SK-N-SH (cell line): ENCODE results near the gene FBXO36. TPM values are rescaled to one million over a fixed set of nuclear protein-coding genes. Genes with fewer than 3 reads are reported as not detected.

ENCODE experiments used
- CTCF ChIA-PET: fragments of 300-600, 350-600 bp; formaldehyde crosslinking; extraction: SDS; loops from one replicate; lab custom pipeline; 2021; lab: Yijun Ruan, JAX
- POLR2A ChIA-PET: fragments of 350-600 bp; sonication (Branson Sonifier 250); formaldehyde crosslinking; extraction: SDS; loops from one replicate; lab custom pipeline; 2020; ENCODE audit warnings: antibody characterized with exemption, inconsistent platforms; lab: Yijun Ruan, JAX
- DNase-seq: peaks from one replicate; pipeline ENCODE4 v3.0.0; 2012
- H2AFZ ChIP-seq: fragments of 200-600 bp; sonication (generic); 2 replicates; pipeline ENCODE4 v1.8.1; 2016; ENCODE audit warnings: antibody characterized with exemption, mild to moderate bottlenecking, low read depth
- H3F3A ChIP-seq: fragments of 200-600 bp; sonication (generic); replicated peaks from 2 replicates; pipeline ENCODE3; 2016; ENCODE audit warnings: antibody characterized with exemption, mild to moderate bottlenecking; ENCODE audit not compliant: insufficient read depth
- H3K27ac ChIP-seq, 2 experiments: fragments of 200-500 bp in 1 of 2; fragments of 200-600 bp in 1 of 2; sonication (Bioruptor generic) in 1 of 2; sonication (generic), shearing (Covaris generic) in 1 of 2; 2 replicates each; pipeline versions ENCODE4 v1.5.1 to v1.6.1; 2014 to 2016; ENCODE audit warnings: low read depth in 2 of 2, inconsistent platforms in 1 of 2, low read length in 1 of 2, mild to moderate bottlenecking in 1 of 2, mixed read lengths in 1 of 2
- H3K27me3 ChIP-seq: fragments of 200-600 bp; sonication (generic), shearing (Covaris generic); 2 replicates; pipeline ENCODE4 v1.6.1; 2016; ENCODE audit warnings: mixed run types; ENCODE audit not compliant: insufficient read depth
- H3K36me3 ChIP-seq, 2 experiments: fragments of 200-500 bp in 1 of 2; fragments of 200-600 bp in 1 of 2; sonication (Bioruptor generic) in 1 of 2; sonication (generic) in 1 of 2; replicated peaks in 1 of 2; 2 replicates each; pipeline versions ENCODE3 to v1.5.1; 2014 to 2016; ENCODE audit warnings: low read length in 1 of 2, mild to moderate bottlenecking in 1 of 2; ENCODE audit not compliant: insufficient read depth in 2 of 2, control insufficient read depth in 1 of 2
- H3K4me1 ChIP-seq, 2 experiments: fragments of 200-500 bp in 1 of 2; fragments of 200-600 bp in 1 of 2; sonication (Bioruptor generic) in 1 of 2; sonication (generic), shearing (Covaris generic) in 1 of 2; 2 replicates each; pipeline versions ENCODE4 v1.5.1 to v1.6.1; 2014 to 2016; ENCODE audit warnings: low read depth in 1 of 2, low read length in 1 of 2, mixed run types in 1 of 2; ENCODE audit not compliant: insufficient read depth in 2 of 2, control insufficient read depth in 1 of 2
- H3K4me2 ChIP-seq: fragments of 200-600 bp; sonication (generic), shearing (Covaris generic); 2 replicates; pipeline ENCODE4 v1.6.1; 2017; ENCODE audit warnings: mixed run types
- H3K4me3 ChIP-seq, 2 experiments: fragments of 200-500 bp in 1 of 2; fragments of 200-600 bp in 1 of 2; sonication (Bioruptor generic) in 1 of 2; sonication (generic), shearing (Covaris generic) in 1 of 2; 2 replicates each; pipeline versions ENCODE4 v1.5.1 to v1.8.1; 2014 to 2016; ENCODE audit warnings: low read depth in 2 of 2, inconsistent platforms in 1 of 2, low read length in 1 of 2, mild to moderate bottlenecking in 1 of 2, mixed read lengths in 1 of 2, moderate library complexity in 1 of 2
- H3K79me2 ChIP-seq: fragments of 200-600 bp; sonication (generic); 2 replicates; pipeline ENCODE4 v1.8.1; 2017; ENCODE audit warnings: mild to moderate bottlenecking; ENCODE audit not compliant: insufficient read depth
- H3K9ac ChIP-seq: fragments of 200-600 bp; sonication (generic); 2 replicates; pipeline ENCODE4 v1.6.1; 2017; ENCODE audit warnings: mixed run types
- H3K9me2 ChIP-seq: fragments of 200-600 bp; sonication (generic); 2 replicates; pipeline ENCODE4 v1.6.1; 2017; ENCODE audit warnings: mixed run types
- H3K9me3 ChIP-seq: fragments of 200-600 bp; sonication (generic); 2 replicates; pipeline ENCODE4 v1.6.1; 2017; ENCODE audit warnings: mixed run types, mild to moderate bottlenecking, moderate library complexity
- H4K20me1 ChIP-seq: fragments of 200-600 bp; sonication (generic); 2 replicates; pipeline ENCODE4 v1.6.1; 2017; ENCODE audit warnings: mild to moderate bottlenecking, mixed run types; ENCODE audit not compliant: insufficient read depth
- FOSL2 ChIP-seq: IDR thresholded peaks from 2 replicates; pipeline ENCODE4 v1.4.0; 2012; ENCODE audit warnings: low read depth, mild to moderate bottlenecking, moderate library complexity, borderline replicate concordance
- FOXM1 ChIP-seq: IDR thresholded peaks from 2 replicates; pipeline ENCODE4 v1.4.0; 2012; ENCODE audit warnings: low read depth, mild to moderate bottlenecking
- GATA2 ChIP-seq: sonication (generic); formaldehyde crosslinking; IDR thresholded peaks from 2 replicates; pipeline ENCODE4 v1.5.0; 2020; ENCODE audit warnings: mild to moderate bottlenecking, missing genetic modification reagents
- JUND ChIP-seq: IDR thresholded peaks from 2 replicates; pipeline ENCODE4 v1.4.0; 2012
- NFIC ChIP-seq: IDR thresholded peaks from 2 replicates; pipeline ENCODE4 v1.4.0; 2012; ENCODE audit warnings: borderline replicate concordance
- NRF1 ChIP-seq: IDR thresholded peaks from 2 replicates; pipeline ENCODE4 v1.6.1; 2012; ENCODE audit warnings: low read depth, mild to moderate bottlenecking, low read length
- POLR2AphosphoS5 ChIP-seq: IDR thresholded peaks from 2 replicates; pipeline ENCODE4 v1.6.1; 2012; ENCODE audit warnings: low read depth, low read length
- RAD21 ChIP-seq: IDR thresholded peaks from 2 replicates; pipeline ENCODE4 v1.6.1; 2012; ENCODE audit warnings: mild to moderate bottlenecking, low read length
- SMC3 ChIP-seq: IDR thresholded peaks from 2 replicates; pipeline ENCODE4 v1.6.1; 2012; ENCODE audit warnings: low read depth, low read length, improper control_type of control experiment
- WGBS: methylation state at CpG from one replicate; pipeline ENCODE4 v1.1.6; 2017; ENCODE audit warnings: low lambda C conversion rate; 5-methylcytosine and 5-hydroxymethylcytosine counted together
- polyA plus RNA-seq, 3 experiments: library from polyadenylated mRNA; depleted of rRNA; stranded (reverse); fragments of >200 nt; gene quantifications; 2 replicates each; pipeline ENCODE4 v1.2.3, GENCODE V29; 2012
- TF ChIP-seq, protein P1 (sequence below): IDR thresholded peaks from 2 replicates; pipeline ENCODE4 v1.6.1; 2012; ENCODE audit warnings: mild to moderate bottlenecking, low read depth, low read length, moderate library complexity
- TF ChIP-seq, protein P2 (sequence below): IDR thresholded peaks from 2 replicates; pipeline ENCODE4 v1.4.0; 2012; ENCODE audit warnings: low read depth, borderline replicate concordance
- TF ChIP-seq, protein P3 (sequence below): fragments of 150-350 bp; IDR thresholded peaks from 2 replicates; pipeline ENCODE4 v1.6.1; 2016; ENCODE audit warnings: mild to moderate bottlenecking, low read depth, low read length

The FBXO36 gene
- polyA plus RNA-seq, 1 of the 3 experiments (the other 2 are of a cell fraction), result 3.9 TPM

GRCh38 chr2:229909090-229909489 is 13.2 kb upstream of the FBXO36 start:
- H3K9ac ChIP-seq, result no peak overlapping the region
- DNase-seq, result no peak
- no peaks in the 10 kb centered on the region; a peak in 3 of 4 replicates for H3K4me1 ChIP-seq
- no peaks in the 10 kb centered on the region for H3K9me2 ChIP-seq
- H3K9me3 ChIP-seq, result no peaks in the 10 kb centered on the region
- H3K4me3 ChIP-seq, result no peak overlapping the region
- 92% methylated on average over 2 of the region's 2 CpGs for WGBS
- peaks cover 99% of the 10 kb centered on the region for H3K79me2 ChIP-seq
- ChIA-PET CTCF (no interaction called here), POLR2A (no interaction called here)
- H3K27ac ChIP-seq, result no peak overlapping the region
- peaks cover 97% of the 10 kb centered on the region for H4K20me1 ChIP-seq
- no peak overlapping the region for H3K4me2 ChIP-seq
- TF ChIP-seq, protein P1, sequence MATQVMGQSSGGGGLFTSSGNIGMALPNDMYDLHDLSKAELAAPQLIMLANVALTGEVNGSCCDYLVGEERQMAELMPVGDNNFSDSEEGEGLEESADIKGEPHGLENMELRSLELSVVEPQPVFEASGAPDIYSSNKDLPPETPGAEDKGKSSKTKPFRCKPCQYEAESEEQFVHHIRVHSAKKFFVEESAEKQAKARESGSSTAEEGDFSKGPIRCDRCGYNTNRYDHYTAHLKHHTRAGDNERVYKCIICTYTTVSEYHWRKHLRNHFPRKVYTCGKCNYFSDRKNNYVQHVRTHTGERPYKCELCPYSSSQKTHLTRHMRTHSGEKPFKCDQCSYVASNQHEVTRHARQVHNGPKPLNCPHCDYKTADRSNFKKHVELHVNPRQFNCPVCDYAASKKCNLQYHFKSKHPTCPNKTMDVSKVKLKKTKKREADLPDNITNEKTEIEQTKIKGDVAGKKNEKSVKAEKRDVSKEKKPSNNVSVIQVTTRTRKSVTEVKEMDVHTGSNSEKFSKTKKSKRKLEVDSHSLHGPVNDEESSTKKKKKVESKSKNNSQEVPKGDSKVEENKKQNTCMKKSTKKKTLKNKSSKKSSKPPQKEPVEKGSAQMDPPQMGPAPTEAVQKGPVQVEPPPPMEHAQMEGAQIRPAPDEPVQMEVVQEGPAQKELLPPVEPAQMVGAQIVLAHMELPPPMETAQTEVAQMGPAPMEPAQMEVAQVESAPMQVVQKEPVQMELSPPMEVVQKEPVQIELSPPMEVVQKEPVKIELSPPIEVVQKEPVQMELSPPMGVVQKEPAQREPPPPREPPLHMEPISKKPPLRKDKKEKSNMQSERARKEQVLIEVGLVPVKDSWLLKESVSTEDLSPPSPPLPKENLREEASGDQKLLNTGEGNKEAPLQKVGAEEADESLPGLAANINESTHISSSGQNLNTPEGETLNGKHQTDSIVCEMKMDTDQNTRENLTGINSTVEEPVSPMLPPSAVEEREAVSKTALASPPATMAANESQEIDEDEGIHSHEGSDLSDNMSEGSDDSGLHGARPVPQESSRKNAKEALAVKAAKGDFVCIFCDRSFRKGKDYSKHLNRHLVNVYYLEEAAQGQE, result no peak
- TF ChIP-seq RAD21 (no peak), POLR2AphosphoS5 (no peak), NFIC (no peak), NRF1 (no peak), JUND (no peak), FOSL2 (no peak), SMC3 (no peak), GATA2 (CRISPR knock-in tag) (no peak), FOXM1 (no peak)
- TF ChIP-seq, protein P2, sequence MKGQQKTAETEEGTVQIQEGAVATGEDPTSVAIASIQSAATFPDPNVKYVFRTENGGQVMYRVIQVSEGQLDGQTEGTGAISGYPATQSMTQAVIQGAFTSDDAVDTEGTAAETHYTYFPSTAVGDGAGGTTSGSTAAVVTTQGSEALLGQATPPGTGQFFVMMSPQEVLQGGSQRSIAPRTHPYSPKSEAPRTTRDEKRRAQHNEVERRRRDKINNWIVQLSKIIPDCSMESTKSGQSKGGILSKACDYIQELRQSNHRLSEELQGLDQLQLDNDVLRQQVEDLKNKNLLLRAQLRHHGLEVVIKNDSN, result no peak
- TF ChIP-seq, protein P3, sequence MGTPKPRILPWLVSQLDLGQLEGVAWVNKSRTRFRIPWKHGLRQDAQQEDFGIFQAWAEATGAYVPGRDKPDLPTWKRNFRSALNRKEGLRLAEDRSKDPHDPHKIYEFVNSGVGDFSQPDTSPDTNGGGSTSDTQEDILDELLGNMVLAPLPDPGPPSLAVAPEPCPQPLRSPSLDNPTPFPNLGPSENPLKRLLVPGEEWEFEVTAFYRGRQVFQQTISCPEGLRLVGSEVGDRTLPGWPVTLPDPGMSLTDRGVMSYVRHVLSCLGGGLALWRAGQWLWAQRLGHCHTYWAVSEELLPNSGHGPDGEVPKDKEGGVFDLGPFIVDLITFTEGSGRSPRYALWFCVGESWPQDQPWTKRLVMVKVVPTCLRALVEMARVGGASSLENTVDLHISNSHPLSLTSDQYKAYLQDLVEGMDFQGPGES, result no peak
- H3K27me3 ChIP-seq, result no peaks in the 10 kb centered on the region
- H3F3A ChIP-seq, result peaks cover 9% of the 10 kb centered on the region
- H2AFZ ChIP-seq, result no peak overlapping the region
- H3K36me3 ChIP-seq, result peaks cover 13 to 30% of the 10 kb centered on the region in 2 experiments

DNA sequence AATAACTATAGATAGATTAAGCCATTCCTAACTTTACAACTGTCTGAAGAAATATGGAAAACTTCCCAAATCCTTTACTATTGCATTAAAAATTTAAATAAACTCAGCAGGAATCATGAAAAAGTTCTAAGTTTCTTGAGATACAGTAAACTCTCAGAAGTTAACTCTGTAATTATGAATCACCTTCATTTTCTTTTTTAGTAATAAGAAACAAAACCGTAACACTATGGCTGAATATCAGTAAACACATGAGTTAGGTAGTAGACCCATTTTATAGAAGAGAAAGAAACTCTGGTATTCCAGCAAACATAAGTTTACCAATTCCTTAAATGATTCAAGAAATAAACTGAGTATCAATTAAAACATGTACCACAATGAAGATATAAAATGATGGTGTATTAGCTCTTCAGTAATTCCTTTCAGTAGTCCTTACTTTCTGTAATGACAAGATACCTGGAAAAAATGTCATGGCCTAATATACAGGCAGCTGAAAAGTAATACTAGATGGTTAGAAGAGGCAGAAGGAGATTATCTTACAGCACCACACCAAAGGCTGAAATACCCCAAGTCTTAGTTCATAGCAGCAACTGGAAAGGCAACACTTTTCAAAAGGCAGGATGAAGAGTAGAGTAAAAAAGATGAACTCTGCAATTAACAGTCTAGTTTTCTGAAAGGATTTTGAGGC is 12.0 kb upstream of the FBXO36 start:
- peaks cover 97% of the 10 kb centered on the region for H4K20me1 ChIP-seq
- H3K4me2 ChIP-seq, result no peak overlapping the region
- ChIA-PET POLR2A (no interaction called here), CTCF (interaction anchor here (0.8 to 2.9 kb wide), 8 partner anchors 8 to 156 kb away, joined by 3 to 21 read pairs (median 4); partner anchors contain the start of genes FBXO36 and TRIP12)
- peaks cover 9% of the 10 kb centered on the region for H3F3A ChIP-seq
- no peaks in the 10 kb centered on the region; a peak in 3 of 4 replicates for H3K4me1 ChIP-seq
- H3K27me3 ChIP-seq, result no peaks in the 10 kb centered on the region
- no peak for DNase-seq
- H3K27ac ChIP-seq, result no peak overlapping the region
- no peaks in the 10 kb centered on the region for H3K9me3 ChIP-seq
- no peak overlapping the region for H3K9ac ChIP-seq
- TF ChIP-seq FOXM1, result no peak
- TF ChIP-seq POLR2AphosphoS5, result no peak
- H3K4me3 ChIP-seq, result no peak overlapping the region
- H2AFZ ChIP-seq, result no peak overlapping the region
- H3K79me2 ChIP-seq, result peaks cover 99% of the 10 kb centered on the region
- H3K36me3 ChIP-seq, result peaks cover 13 to 29% of the 10 kb centered on the region in 2 experiments
- WGBS, result 100% methylated on average over 1 of the region's 1 CpG
- no peaks in the 10 kb centered on the region for H3K9me2 ChIP-seq
